A172 (cell line): ENCODE results near the gene PCDH12. TPM values are rescaled to one million over a fixed set of nuclear protein-coding genes. Genes with fewer than 3 reads are reported as not detected.

Experiments used
- DNase-seq: peaks from one replicate; pipeline ENCODE4 v3.0.0-alpha.2; 2015; ENCODE audit warnings: low spot score
- total RNA-seq: library from RNA; depleted of rRNA; stranded (reverse); fragments of >200 nt; shearing (Covaris generic); gene quantifications from 2 replicates; pipeline ENCODE4 v1.2.3, GENCODE V29; 2014; rRNA removed

PCDH12 gene
- total RNA-seq, 1 experiment from 2014 or later: not detected

DNA sequence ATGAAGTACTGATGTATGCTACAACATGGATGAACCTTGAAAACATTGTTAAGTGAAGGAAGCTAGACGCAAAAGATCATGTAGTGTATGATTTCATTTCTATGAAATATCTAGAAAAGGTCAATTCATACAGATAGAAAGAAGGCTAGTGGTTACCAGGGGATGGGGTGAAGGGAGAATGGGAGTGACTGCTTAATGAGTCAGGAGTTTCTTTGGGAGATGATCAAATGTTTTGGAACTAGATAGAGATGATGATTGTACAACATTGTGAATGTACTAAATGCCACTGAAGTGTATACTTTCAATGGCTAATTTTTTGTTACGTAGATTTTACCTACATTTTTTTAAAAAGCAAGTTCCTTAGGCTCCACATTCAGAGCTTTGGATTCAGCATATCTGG lies 49.2 kb downstream of the PCDH12 start:
- DNase-seq: no peak

DNA sequence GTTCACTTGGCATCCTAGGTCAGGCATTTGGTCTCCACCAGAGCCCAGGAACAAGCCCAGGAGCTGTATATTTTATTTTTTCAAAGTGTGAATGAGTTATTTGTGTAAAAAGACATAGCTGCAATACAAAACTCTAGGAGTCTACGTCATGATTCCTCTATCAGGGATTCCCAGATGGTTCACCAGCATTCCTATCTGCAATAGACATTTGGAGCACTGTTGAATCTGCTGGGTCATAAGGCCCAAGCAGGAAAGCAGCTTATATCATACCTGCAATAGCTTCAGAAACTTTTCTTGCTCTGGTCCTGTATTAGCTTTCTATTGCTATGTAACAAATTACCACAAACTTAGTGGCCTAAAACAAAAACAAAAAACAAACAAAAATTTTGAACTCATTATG lies 51.0 kb downstream of the PCDH12 start:
- no peak for DNase-seq

DNA sequence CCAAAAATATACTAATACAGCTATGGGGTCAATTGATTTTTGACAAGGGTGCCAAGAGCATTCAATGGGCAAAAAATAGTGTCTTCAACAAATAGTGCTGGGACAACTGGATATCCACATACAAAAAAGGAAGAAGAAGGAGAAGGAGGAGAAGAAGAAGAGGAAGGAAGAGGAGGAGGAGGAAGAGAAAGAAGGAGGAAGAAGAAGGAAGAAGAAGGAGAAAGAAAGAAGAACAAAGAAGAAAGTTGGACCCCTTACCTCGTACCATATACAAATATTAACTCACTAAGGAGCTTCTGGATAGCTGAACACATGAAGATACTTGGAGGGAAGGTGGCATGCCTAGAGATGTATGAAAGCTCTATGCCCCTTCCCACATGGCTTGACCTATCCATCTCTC lies 51.5 kb downstream of the PCDH12 start:
- no peak for DNase-seq

DNA sequence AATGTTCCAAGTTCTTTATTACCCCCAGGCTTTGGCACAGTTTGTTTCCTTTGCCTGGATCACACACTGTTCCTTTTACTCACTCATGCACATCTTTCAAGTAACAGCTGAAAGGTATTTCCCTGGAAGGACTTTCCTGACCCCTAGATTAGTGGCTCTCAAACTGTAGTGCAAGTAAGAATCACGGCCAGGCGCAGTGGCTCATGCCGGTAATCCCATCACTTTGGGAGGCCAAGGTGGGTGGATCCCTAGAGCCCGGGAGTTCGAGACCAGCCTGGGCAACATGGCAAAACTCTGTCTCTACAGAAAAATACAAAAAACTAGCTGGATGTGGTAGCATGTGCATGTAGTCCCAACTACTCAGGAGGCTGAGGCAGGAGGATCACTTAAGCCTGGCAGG lies 53.5 kb downstream of the PCDH12 start:
- DNase-seq: no peak

DNA sequence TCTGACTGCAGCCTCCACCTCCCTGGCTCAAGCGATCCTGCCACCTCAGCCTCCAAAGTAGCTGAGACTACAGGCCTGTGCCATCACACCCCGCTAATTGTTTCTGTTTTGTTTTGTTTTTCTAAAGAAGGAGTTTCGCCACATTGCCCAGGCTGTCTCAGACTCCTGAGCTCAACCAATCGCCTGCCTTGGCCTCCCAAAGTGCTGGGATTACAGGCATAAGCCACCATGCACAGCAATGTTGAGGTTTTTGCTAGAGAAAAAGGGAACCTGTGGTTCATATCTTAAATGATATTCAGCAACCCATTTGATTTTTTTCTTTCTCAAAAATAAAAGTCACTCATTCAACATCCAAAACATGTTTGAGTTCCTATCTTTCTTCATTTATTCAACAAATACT lies 54.7 kb downstream of the PCDH12 start:
- DNase-seq: no peak

DNA sequence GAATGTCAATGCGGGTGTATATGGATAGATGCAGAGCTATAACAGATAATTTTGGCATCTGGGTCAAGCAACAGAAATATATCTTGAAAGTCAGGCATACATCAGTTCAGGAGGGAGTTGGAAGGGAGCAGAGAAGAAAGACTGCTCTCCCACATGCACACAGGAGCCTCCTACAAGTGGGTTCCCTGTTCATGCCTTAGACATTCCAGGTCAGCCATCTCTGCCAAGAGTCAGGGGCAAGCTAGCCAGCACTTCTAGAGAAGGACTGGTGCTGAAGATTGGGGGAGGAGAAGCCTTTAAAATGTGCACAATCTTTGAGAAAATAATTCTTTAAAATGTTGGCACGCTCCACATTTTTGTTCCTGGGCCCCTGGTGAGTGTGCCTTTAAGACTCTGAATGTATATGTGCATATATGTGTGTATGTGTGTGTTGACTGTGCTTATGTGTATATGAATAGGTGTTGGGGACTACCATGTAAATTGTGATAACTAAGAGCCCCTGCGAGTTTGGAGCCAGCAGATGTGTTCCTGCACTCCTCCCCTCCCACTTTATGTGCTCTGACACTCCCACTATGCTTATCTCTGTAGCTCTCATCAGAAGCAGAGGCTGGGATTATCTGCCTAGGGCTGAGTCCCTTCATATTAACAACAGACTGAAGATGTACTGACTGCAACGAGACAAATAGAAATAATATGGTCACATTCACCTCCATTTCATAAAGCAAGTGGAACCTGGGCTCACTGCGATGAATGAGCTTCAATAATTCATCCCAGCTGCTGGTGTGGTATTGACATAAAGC lies 55.8 kb downstream of the PCDH12 start:
- DNase-seq: no peak

DNA sequence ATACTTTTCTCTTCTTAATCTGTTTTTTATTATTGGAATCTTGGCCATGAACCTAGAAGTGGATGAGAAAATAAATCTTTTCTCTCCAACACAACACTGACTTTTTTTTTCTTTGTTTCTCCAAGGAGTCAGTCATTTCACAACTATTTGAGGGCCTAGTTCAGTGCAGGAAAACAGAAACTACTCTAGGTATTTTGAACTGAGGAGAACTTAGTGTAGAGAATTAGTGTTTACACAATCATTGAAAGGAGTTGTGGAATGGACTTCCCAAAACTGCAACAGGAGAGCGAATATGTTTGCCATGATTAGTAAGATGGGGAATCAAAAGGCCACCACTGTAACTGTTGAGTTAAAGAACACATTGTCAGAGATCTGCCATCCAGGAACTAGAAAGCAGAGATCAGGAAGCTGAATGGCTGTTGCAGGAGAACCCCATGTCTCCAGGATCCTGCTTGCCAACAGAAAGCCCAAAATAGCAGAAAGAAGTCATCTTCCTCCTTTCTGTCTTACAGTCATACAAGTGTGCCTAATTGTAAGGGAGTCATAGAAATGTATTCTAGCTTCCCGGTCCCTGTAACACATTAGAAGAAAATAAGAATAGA lies 59.5 kb downstream of the PCDH12 start:
- DNase-seq: no peak

DNA sequence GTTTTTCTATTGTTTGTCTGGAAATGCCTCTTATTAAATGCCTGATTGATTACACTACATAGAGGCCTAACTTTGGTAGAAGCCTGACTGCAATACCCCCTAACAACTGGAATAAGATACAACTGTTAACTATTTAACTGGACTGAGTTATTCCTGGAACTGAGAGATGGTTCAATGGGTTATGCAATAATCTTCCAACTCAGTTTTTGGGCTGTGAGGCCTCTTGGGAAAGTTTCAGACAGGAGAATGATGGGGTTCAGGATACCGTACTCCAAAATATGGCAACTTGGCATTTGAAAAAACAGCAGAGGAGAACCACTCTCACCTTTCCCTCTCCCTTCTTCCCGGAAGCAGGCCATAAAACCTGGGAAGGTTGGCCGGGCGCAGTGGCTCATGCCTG lies 60.6 kb downstream of the PCDH12 start:
- no peak for DNase-seq

Other genes starting within 250 kb of the PCDH12 start
- 7.2 and 7.4 TPM in 2 replicates for gene PCDH1, start 79.8 kb downstream of the PCDH12 start, total RNA-seq
- gene DELE1, start 34.3 kb downstream of the PCDH12 start, total RNA-seq: 18.2 and 37.0 TPM in 2 replicates
- 123 and 139 TPM in 2 replicates for gene RNF14, start 10.9 kb upstream of the PCDH12 start, total RNA-seq
- gene GNPDA1, start 54.8 kb upstream of the PCDH12 start, total RNA-seq: 118 and 162 TPM in 2 replicates
- 57.3 and 65.7 TPM in 2 replicates for gene NDFIP1, start 150.6 kb upstream of the PCDH12 start, total RNA-seq